Measurements from ENCODE around the gene BEND7. TPM values are rescaled to one million over a fixed set of nuclear protein-coding genes. Genes with fewer than 3 reads are reported as not detected.
"Not testable (repeated sequence)": the region's sequence is repeated elsewhere in the genome, so short reads cannot be mapped to it uniquely, and the experiment has no call there.

The BEND7 gene
- total and polyA plus RNA-seq, 4 donors, result 5.3 to 38.2 (median 26.0) TPM

GRCh38 chr10:13404305-13404759, 124.5 kb downstream of the BEND7 start:
- intact Hi-C loops (cut with DNase I), result no loop called here
- ATAC-seq (ENCODE audit: low FRiP score) (no peak), DNase-seq (no peak)
- Histone ChIP-seq H3K9me3 (ENCODE audit: control insufficient read depth, low read length) (peaks cover 3% of the 10 kb centered on the region), H3K27ac (ENCODE audit: low read depth in 1 of 2, low read length in 2 of 2) (no peak overlapping the region), H3K27me3 (ENCODE audit: control insufficient read depth in 1 of 2, insufficient read depth in 2 of 2, low read length in 1 of 2) (no peaks in the 10 kb centered on the region), H3K36me3 (ENCODE audit: control insufficient read depth in 1 of 2, insufficient read depth in 2 of 2, low read length in 1 of 2) (no peaks in the 10 kb centered on the region), H3K4me3 (ENCODE audit: low read length in 2 of 2) (no peak overlapping the region), H3K4me1 (ENCODE audit: control insufficient read depth in 1 of 2, insufficient read depth in 2 of 2, low read length in 2 of 2) (no peaks in the 10 kb centered on the region)
- WGBS, 2 donors, result 77 to 84% methylated on average over 3 of the region's 3 CpGs

- H3K4me1 ChIP-seq (ENCODE audit: control insufficient read depth in 1 of 2, insufficient read depth in 2 of 2, low read length in 2 of 2); ATAC-seq (ENCODE audit: low FRiP score); DNase-seq; intact Hi-C loops (cut with DNase I); H3K27ac ChIP-seq (ENCODE audit: low read depth in 1 of 2, low read length in 2 of 2); H3K4me3 ChIP-seq (ENCODE audit: low read length in 2 of 2); H3K9me3 ChIP-seq (ENCODE audit: control insufficient read depth, low read length); H3K27me3 ChIP-seq (ENCODE audit: control insufficient read depth in 1 of 2, insufficient read depth in 2 of 2, low read length in 1 of 2); H3K36me3 ChIP-seq (ENCODE audit: control insufficient read depth in 1 of 2, insufficient read depth in 2 of 2, low read length in 1 of 2): not testable (repeated sequence)
- WGBS, 2 donors, result 91 to 96% methylated on average over 7 of the region's 7 CpGs
Observed at GRCh38 chr10:13403426-13403825, 125.4 kb downstream of the BEND7 start.

- Histone ChIP-seq H3K27ac (ENCODE audit: low read depth in 1 of 2, low read length in 2 of 2) (no peak overlapping the region), H3K9me3 (ENCODE audit: control insufficient read depth, low read length) (peaks cover 3% of the 10 kb centered on the region), H3K36me3 (ENCODE audit: control insufficient read depth in 1 of 2, insufficient read depth in 2 of 2, low read length in 1 of 2) (no peaks in the 10 kb centered on the region), H3K27me3 (ENCODE audit: control insufficient read depth in 1 of 2, insufficient read depth in 2 of 2, low read length in 1 of 2) (no peaks in the 10 kb centered on the region), H3K4me3 (ENCODE audit: low read length in 2 of 2) (no peak overlapping the region), H3K4me1 (ENCODE audit: control insufficient read depth in 1 of 2, insufficient read depth in 2 of 2, low read length in 2 of 2) (no peaks in the 10 kb centered on the region)
- intact Hi-C loops (cut with DNase I), result no loop called here
- no peak for ATAC-seq (ENCODE audit: low FRiP score)
- no peak for DNase-seq
- WGBS, 2 donors, result 46% methylated on average over 8 of the region's 8 CpGs
Observed at GRCh38 chr10:13402021-13402420, 126.8 kb downstream of the BEND7 start.

- no peaks in the 10 kb centered on the region for H3K36me3 ChIP-seq (ENCODE audit: control insufficient read depth in 1 of 2, insufficient read depth in 2 of 2, low read length in 1 of 2)
- no peak for DNase-seq
- 92 to 97% methylated on average over 3 of the region's 3 CpGs for WGBS, 2 donors
- no peak overlapping the region for H3K27ac ChIP-seq (ENCODE audit: low read depth in 1 of 2, low read length in 2 of 2)
- intact Hi-C loops (cut with DNase I), result no loop called here
- H3K27me3 ChIP-seq (ENCODE audit: control insufficient read depth in 1 of 2, insufficient read depth in 2 of 2, low read length in 1 of 2), result no peaks in the 10 kb centered on the region
- peaks cover 4% of the 10 kb centered on the region for H3K9me3 ChIP-seq (ENCODE audit: control insufficient read depth, low read length)
- H3K4me3 ChIP-seq (ENCODE audit: low read length in 2 of 2), result no peak overlapping the region
- no peak for ATAC-seq (ENCODE audit: low FRiP score)
- no peaks in the 10 kb centered on the region for H3K4me1 ChIP-seq (ENCODE audit: control insufficient read depth in 1 of 2, insufficient read depth in 2 of 2, low read length in 2 of 2)
Observed at GRCh38 chr10:13401142-13401541, 127.7 kb downstream of the BEND7 start.

- Histone ChIP-seq H3K27ac (ENCODE audit: low read depth in 1 of 2, low read length in 2 of 2) (no peak overlapping the region), H3K9me3 (ENCODE audit: control insufficient read depth, low read length) (peaks cover 4% of the 10 kb centered on the region), H3K27me3 (ENCODE audit: control insufficient read depth in 1 of 2, insufficient read depth in 2 of 2, low read length in 1 of 2) (no peaks in the 10 kb centered on the region), H3K4me3 (ENCODE audit: low read length in 2 of 2) (no peak overlapping the region), H3K4me1 (ENCODE audit: control insufficient read depth in 1 of 2, insufficient read depth in 2 of 2, low read length in 2 of 2) (no peaks in the 10 kb centered on the region), H3K36me3 (ENCODE audit: control insufficient read depth in 1 of 2, insufficient read depth in 2 of 2, low read length in 1 of 2) (no peaks in the 10 kb centered on the region)
- intact Hi-C loops (cut with DNase I), result no loop called here
- no peak for DNase-seq
- 55 to 65% methylated on average over 15 of the region's 15 CpGs for WGBS, 2 donors
- no peak for ATAC-seq (ENCODE audit: low FRiP score)
Observed at GRCh38 chr10:13400196-13400965, 128.4 kb downstream of the BEND7 start.

GRCh38 chr10:13399752-13400151, 129.1 kb downstream of the BEND7 start:
- WGBS, 2 donors, result 44 to 58% methylated on average over 2 of the region's 2 CpGs

GRCh38 chr10:13399236-13399635, 129.6 kb downstream of the BEND7 start:
- Histone ChIP-seq H3K4me3 (ENCODE audit: low read length in 2 of 2) (no peak overlapping the region), H3K36me3 (ENCODE audit: control insufficient read depth in 1 of 2, insufficient read depth in 2 of 2, low read length in 1 of 2) (no peaks in the 10 kb centered on the region), H3K27ac (ENCODE audit: low read depth in 1 of 2, low read length in 2 of 2) (no peak overlapping the region), H3K9me3 (ENCODE audit: control insufficient read depth, low read length) (peaks cover 4% of the 10 kb centered on the region), H3K4me1 (ENCODE audit: control insufficient read depth in 1 of 2, insufficient read depth in 2 of 2, low read length in 2 of 2) (no peaks in the 10 kb centered on the region), H3K27me3 (ENCODE audit: control insufficient read depth in 1 of 2, insufficient read depth in 2 of 2, low read length in 1 of 2) (no peaks in the 10 kb centered on the region)
- 85 to 92% methylated on average over 8 of the region's 8 CpGs for WGBS, 2 donors
- DNase-seq (no peak), ATAC-seq (ENCODE audit: low FRiP score) (no peak)
- intact Hi-C loops (cut with DNase I), result no loop called here

More at GRCh38 chr10:13399752-13400151, 129.1 kb downstream of the BEND7 start:
- no peak for ATAC-seq (ENCODE audit: low FRiP score)
- H3K9me3 ChIP-seq (ENCODE audit: control insufficient read depth, low read length), result peaks cover 4% of the 10 kb centered on the region
- intact Hi-C loops (cut with DNase I), result no loop called here
- H3K36me3 ChIP-seq (ENCODE audit: control insufficient read depth in 1 of 2, insufficient read depth in 2 of 2, low read length in 1 of 2), result no peaks in the 10 kb centered on the region
- H3K4me3 ChIP-seq (ENCODE audit: low read length in 2 of 2), result no peak overlapping the region
- no peak overlapping the region for H3K27ac ChIP-seq (ENCODE audit: low read depth in 1 of 2, low read length in 2 of 2)
- H3K27me3 ChIP-seq (ENCODE audit: control insufficient read depth in 1 of 2, insufficient read depth in 2 of 2, low read length in 1 of 2), result no peaks in the 10 kb centered on the region
- H3K4me1 ChIP-seq (ENCODE audit: control insufficient read depth in 1 of 2, insufficient read depth in 2 of 2, low read length in 2 of 2), result no peaks in the 10 kb centered on the region
- DNase-seq, result no peak

GRCh38 chr10:13397052-13397451, 131.8 kb downstream of the BEND7 start:
- ATAC-seq (ENCODE audit: low FRiP score) (no peak), DNase-seq (no peak)
- peaks cover 4% of the 10 kb centered on the region for H3K9me3 ChIP-seq (ENCODE audit: control insufficient read depth, low read length)
- no peak overlapping the region for H3K27ac ChIP-seq (ENCODE audit: low read depth in 1 of 2, low read length in 2 of 2)
- H3K4me3 ChIP-seq (ENCODE audit: low read length in 2 of 2), result no peak overlapping the region
- no peaks in the 10 kb centered on the region for H3K4me1 ChIP-seq (ENCODE audit: control insufficient read depth in 1 of 2, insufficient read depth in 2 of 2, low read length in 2 of 2)
- no peaks in the 10 kb centered on the region for H3K36me3 ChIP-seq (ENCODE audit: control insufficient read depth in 1 of 2, insufficient read depth in 2 of 2, low read length in 1 of 2)
- no peaks in the 10 kb centered on the region for H3K27me3 ChIP-seq (ENCODE audit: control insufficient read depth in 1 of 2, insufficient read depth in 2 of 2, low read length in 1 of 2)
- WGBS, 2 donors, result 94 to 96% methylated on average over 3 of the region's 3 CpGs
- intact Hi-C loops (cut with DNase I), result no loop called here

GRCh38 chr10:13396369-13396768, 132.4 kb downstream of the BEND7 start:
- H3K27ac ChIP-seq (ENCODE audit: low read depth in 1 of 2, low read length in 2 of 2), result no peak overlapping the region
- ATAC-seq (ENCODE audit: low FRiP score) (no peak), DNase-seq (no peak)
- H3K4me3 ChIP-seq (ENCODE audit: low read length in 2 of 2), result no peak overlapping the region
- H3K9me3 ChIP-seq (ENCODE audit: control insufficient read depth, low read length), result peaks cover 4% of the 10 kb centered on the region
- intact Hi-C loops (cut with DNase I), result no loop called here
- H3K4me1 ChIP-seq (ENCODE audit: control insufficient read depth in 1 of 2, insufficient read depth in 2 of 2, low read length in 2 of 2), result no peaks in the 10 kb centered on the region
- H3K27me3 ChIP-seq (ENCODE audit: control insufficient read depth in 1 of 2, insufficient read depth in 2 of 2, low read length in 1 of 2), result no peaks in the 10 kb centered on the region
- no peaks in the 10 kb centered on the region for H3K36me3 ChIP-seq (ENCODE audit: control insufficient read depth in 1 of 2, insufficient read depth in 2 of 2, low read length in 1 of 2)

All from aorta (tissue), 5 donors.